NT2/D1 (cell line): ENCODE data around the gene PAK5.

Source experiments
- SUZ12 ChIP-seq: IDR thresholded peaks from 2 replicates; pipeline ENCODE4 v1.6.1; 2011; ENCODE audit not compliant: insufficient read length, insufficient read depth; ENCODE audit errors: extremely low read depth
- YY1 ChIP-seq: IDR thresholded peaks from 2 replicates; pipeline ENCODE4 v1.6.1; 2011; ENCODE audit not compliant: insufficient read length, insufficient read depth

GRCh38 chr20:9581509-9581908, 257.4 kb downstream of the PAK5 start:
- TF ChIP-seq SUZ12: no peak
- TF ChIP-seq YY1: no peak
